Ovary (tissue), 3 donors: ENCODE data around the gene ERI3.

Source experiments
- EP300 ChIP-seq: sonication (generic); formaldehyde crosslinking; IDR thresholded peaks from one replicate; pipeline ENCODE4 v1.6.1; 2017; ENCODE audit warnings: antibody characterized with exemption
- POLR2A ChIP-seq: fragments of 450-650 bp; IDR thresholded peaks from one replicate; pipeline ENCODE4 v1.6.1; 2017; ENCODE audit warnings: antibody characterized with exemption, mild to moderate bottlenecking, moderate library complexity
- TF ChIP-seq, protein P1 (sequence below), 3 donors: fragments of 450-650 bp in 2 of 3; fragments of 200-600 bp in 1 of 3; IDR thresholded peaks; one replicate each; pipeline versions ENCODE4 v1.5.1 to v1.8.0; 2016 to 2022; ENCODE audit warnings: antibody characterized with exemption in 3 of 3, mild to moderate bottlenecking in 1 of 3
- donor health status: DM: no; HTN: no; CAD: no.

DNA sequence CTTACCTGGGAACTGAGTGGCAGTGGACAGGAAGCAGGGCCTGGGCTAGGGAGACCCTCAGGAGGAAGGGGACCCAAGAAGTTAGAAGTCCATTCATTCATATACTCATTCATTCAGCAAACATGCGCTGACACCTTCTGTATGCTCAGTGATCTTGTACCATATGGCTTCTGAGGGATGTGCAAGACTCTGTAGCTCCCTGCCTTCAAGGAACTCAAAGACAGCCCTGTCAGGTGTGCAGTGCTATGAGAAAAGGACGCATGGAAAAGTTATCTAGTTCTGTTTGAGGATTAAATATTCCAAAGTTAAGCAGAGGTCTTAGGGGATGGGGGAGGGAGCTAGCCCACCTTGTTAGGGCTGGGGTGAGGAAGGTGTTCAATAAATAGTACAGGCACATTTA lies 129.3 kb downstream of the ERI3 start:
- TF ChIP-seq, protein P1, sequence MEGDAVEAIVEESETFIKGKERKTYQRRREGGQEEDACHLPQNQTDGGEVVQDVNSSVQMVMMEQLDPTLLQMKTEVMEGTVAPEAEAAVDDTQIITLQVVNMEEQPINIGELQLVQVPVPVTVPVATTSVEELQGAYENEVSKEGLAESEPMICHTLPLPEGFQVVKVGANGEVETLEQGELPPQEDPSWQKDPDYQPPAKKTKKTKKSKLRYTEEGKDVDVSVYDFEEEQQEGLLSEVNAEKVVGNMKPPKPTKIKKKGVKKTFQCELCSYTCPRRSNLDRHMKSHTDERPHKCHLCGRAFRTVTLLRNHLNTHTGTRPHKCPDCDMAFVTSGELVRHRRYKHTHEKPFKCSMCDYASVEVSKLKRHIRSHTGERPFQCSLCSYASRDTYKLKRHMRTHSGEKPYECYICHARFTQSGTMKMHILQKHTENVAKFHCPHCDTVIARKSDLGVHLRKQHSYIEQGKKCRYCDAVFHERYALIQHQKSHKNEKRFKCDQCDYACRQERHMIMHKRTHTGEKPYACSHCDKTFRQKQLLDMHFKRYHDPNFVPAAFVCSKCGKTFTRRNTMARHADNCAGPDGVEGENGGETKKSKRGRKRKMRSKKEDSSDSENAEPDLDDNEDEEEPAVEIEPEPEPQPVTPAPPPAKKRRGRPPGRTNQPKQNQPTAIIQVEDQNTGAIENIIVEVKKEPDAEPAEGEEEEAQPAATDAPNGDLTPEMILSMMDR (IDR thresholded peaks at IDR 0.05): no peak
- no peak for TF ChIP-seq POLR2A
- TF ChIP-seq EP300: no peak
